Measurements from ENCODE around the gene FAM241B. TPM values are rescaled to one million over a fixed set of nuclear protein-coding genes. Genes with fewer than 3 reads are reported as not detected.

FAM241B gene
- total RNA-seq, 1 donor from 2014 or later = 10.1 TPM

- DNase-seq = no peak
Observed at GRCh38 chr10:69634759-69635425, 4.8 kb downstream of the FAM241B start.

- no peak for DNase-seq
Observed at GRCh38 chr10:69635428-69636272, 5.6 kb downstream of the FAM241B start.

GRCh38 chr10:69636273-69636575 lies 6.2 kb downstream of the FAM241B start:
- no peak for DNase-seq

GRCh38 chr10:69636626-69637605 lies 6.9 kb downstream of the FAM241B start:
- peak; percentile 19 for DNase-seq

GRCh38 chr10:69638642-69639041 lies 8.6 kb downstream of the FAM241B start:
- no peak for DNase-seq

- DNase-seq = peak; percentile 48
Observed at GRCh38 chr10:69639291-69640195, 9.5 kb downstream of the FAM241B start.

- no peak for DNase-seq
Observed at GRCh38 chr10:69640196-69640980, 10.3 kb downstream of the FAM241B start.

- DNase-seq = no peak
Observed at GRCh38 chr10:69641261-69641980, 11.4 kb downstream of the FAM241B start.

GRCh38 chr10:69642747-69643146 lies 12.7 kb downstream of the FAM241B start:
- no peak for DNase-seq

GRCh38 chr10:69643779-69644657 lies 14.0 kb downstream of the FAM241B start:
- DNase-seq = no peak

- DNase-seq = peak; percentile 38
Observed at GRCh38 chr10:69644658-69645295, 14.7 kb downstream of the FAM241B start.

GRCh38 chr10:69645296-69646184 lies 15.5 kb downstream of the FAM241B start:
- DNase-seq = peak; percentile 42

- no peak for DNase-seq
Observed at GRCh38 chr10:69646185-69647060, 16.4 kb downstream of the FAM241B start.

- no peak for DNase-seq
Observed at GRCh38 chr10:69647126-69647525, 17.1 kb downstream of the FAM241B start.

GRCh38 chr10:69647819-69648218 lies 17.8 kb downstream of the FAM241B start:
- DNase-seq = no peak

GRCh38 chr10:69648461-69648860 lies 18.4 kb downstream of the FAM241B start:
- DNase-seq = no peak
